HL-60 (cell line): ENCODE results near the gene XPO5.

Source experiments
- DNase-seq, 2 experiments: peaks; one replicate each; pipeline ENCODE4 v3.0.0-alpha.2; 2010 to 2020; ENCODE audit warnings: low read depth in 1 of 2, low spot score in 1 of 2
- H3K27ac ChIP-seq: fragments of 250-450 bp; sonication (Bioruptor Pico); replicated peaks from 2 replicates; pipeline ENCODE4 v1.5.1; 2020; ENCODE audit warnings: mild to moderate bottlenecking, moderate library complexity
- H3K27me3 ChIP-seq: fragments of 250-450 bp; sonication (Bioruptor Pico); 2 replicates; pipeline ENCODE4 v1.5.1; 2021; ENCODE audit warnings: mild to moderate bottlenecking, moderate library complexity; ENCODE audit not compliant: insufficient read depth, poor library complexity, severe bottlenecking
- H3K4me3 ChIP-seq: replicated peaks from 2 replicates; pipeline ENCODE4 v1.5.1; 2011; ENCODE audit warnings: mild to moderate bottlenecking, control low read depth, low read length; ENCODE audit not compliant: insufficient read depth
- CTCF ChIP-seq: IDR thresholded peaks from one replicate; pipeline ENCODE4 v1.5.1; 2011; ENCODE audit warnings: low read length, control low read depth, inconsistent platforms; ENCODE audit not compliant: insufficient read depth
- GABPA ChIP-seq: IDR thresholded peaks from 2 replicates; pipeline ENCODE4 v1.6.1; 2012; ENCODE audit warnings: low read depth
- POLR2AphosphoS5 ChIP-seq: IDR thresholded peaks from 2 replicates; pipeline ENCODE4 v1.6.1; 2012; ENCODE audit warnings: low read depth
- REST ChIP-seq: IDR thresholded peaks from 2 replicates; pipeline ENCODE4 v1.6.1; 2012; ENCODE audit warnings: low read depth; ENCODE audit not compliant: insufficient replicate concordance
- SPI1 ChIP-seq: IDR thresholded peaks from 2 replicates; pipeline ENCODE4 v1.6.1; 2012; ENCODE audit warnings: low read depth, mild to moderate bottlenecking, borderline replicate concordance

Gene XPO5

GRCh38 chr6:43490523-43490939 is 85.3 kb downstream of the XPO5 start:
- TF ChIP-seq REST (no peak), POLR2AphosphoS5 (no peak), SPI1 (no peak), GABPA (no peak), CTCF (no peak)
- Histone ChIP-seq H3K4me3 (no peak overlapping the region), H3K27me3 (no peaks in the 10 kb centered on the region), H3K27ac (no peak overlapping the region)
- no peak for DNase-seq

- Histone ChIP-seq H3K4me3 (no peak overlapping the region), H3K27ac (no peak overlapping the region), H3K27me3 (no peaks in the 10 kb centered on the region)
- no peak for DNase-seq
- TF ChIP-seq POLR2AphosphoS5 = no peak
- no peak for TF ChIP-seq GABPA
- TF ChIP-seq CTCF = no peak
- TF ChIP-seq SPI1 = no peak
These were observed 86.4 kb downstream of the XPO5 start for GRCh38 chr6:43489277-43490072.

GRCh38 chr6:43488667-43489276 is 87.1 kb downstream of the XPO5 start:
- Histone ChIP-seq H3K4me3 (no peak overlapping the region), H3K27ac (no peak overlapping the region), H3K27me3 (no peaks in the 10 kb centered on the region)
- TF ChIP-seq SPI1 = no peak
- TF ChIP-seq CTCF = no peak
- TF ChIP-seq GABPA = no peak
- TF ChIP-seq POLR2AphosphoS5 = no peak
- TF ChIP-seq REST = no peak
- DNase-seq = no peak
